ENCODE results near the gene CCL19.
A peak's percentile ranks its signal among the peaks of the same experiment; 100 is the strongest.
"Not testable (repeated sequence)": the region's sequence is repeated elsewhere in the genome, so short reads cannot be mapped to it uniquely, and the experiment has no call there.

Gene CCL19

GRCh38 chr9:34690983-34691935, at the start of gene CCL19:
Gene CCL19, minus strand, starts transcription at chr9:34691276. Its CDS starts 137 bp downstream, at chr9:34691139.
- no peak for DNase-seq

GRCh38 chr9:34740176-34740575, 49.1 kb upstream of the CCL19 start:
- not testable (repeated sequence) for DNase-seq

GRCh38 chr9:34737677-34738260, 46.7 kb upstream of the CCL19 start:
- DNase-seq = no peak

DNA sequence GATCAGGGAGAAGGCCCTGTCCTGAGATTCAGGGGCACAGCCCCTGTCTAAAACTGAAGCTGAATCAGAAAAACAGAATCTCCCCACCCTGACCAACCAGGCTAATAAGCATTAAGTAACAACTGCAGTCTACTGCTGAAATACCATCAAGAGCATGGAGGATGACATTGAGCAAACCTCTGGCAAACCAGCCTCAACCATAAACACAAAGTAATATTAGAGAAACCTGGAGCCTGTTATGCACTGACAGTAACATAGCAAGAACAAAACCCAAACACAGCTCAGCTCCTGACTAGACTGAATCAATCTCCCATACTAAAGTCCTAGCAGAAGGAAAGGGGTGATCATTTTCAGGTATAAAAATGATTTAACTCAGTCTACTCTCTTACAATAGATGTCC, 43.6 kb upstream of the CCL19 start:
- DNase-seq = no peak

DNA sequence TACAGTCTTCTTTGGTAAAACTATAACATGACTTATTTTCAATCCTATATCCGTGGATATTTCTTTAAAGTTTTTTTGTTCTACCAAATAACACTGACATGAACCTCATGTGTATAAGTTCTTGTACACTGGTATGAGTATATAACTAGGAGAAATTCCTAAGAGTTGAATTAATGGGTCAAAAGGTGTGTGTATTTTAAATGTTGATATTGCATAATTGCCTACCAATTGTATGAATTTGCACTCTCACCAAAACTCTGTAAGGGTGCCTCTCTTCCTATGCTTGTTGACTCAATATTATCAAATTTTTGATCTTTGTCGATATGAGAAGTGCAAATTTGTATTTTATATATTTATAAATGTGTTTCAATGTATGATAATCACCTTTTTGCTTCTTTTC, 41.8 kb upstream of the CCL19 start:
- DNase-seq = no peak

GRCh38 chr9:34732478-34732877, 41.4 kb upstream of the CCL19 start:
- DNase-seq = no peak

DNA sequence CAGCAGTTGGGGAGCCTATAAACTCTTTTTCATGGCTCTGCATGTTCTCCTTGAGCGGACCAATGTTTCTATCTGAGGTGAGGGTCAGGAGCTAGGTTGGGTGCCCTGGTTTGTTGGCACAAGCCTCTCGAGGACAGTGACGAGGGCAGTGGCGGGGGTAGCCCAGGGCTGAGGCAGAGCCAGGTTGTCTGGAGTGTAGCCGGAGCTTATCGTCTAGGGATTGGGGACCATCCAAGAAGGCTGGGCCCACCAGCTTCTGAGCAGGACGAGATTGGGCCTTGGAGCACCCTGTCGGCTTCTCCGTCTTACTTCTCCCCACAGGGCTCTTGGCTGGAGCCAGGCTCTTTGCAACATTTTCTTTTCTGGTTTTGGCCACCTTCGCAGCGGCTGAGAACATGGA, 32.1 kb upstream of the CCL19 start:
- DNase-seq = no peak

- DNase-seq = not testable (repeated sequence)
These were observed 28.6 kb upstream of the CCL19 start for GRCh38 chr9:34719769-34720025.

GRCh38 chr9:34719021-34719768, 28.1 kb upstream of the CCL19 start:
- no peak for DNase-seq

DNA sequence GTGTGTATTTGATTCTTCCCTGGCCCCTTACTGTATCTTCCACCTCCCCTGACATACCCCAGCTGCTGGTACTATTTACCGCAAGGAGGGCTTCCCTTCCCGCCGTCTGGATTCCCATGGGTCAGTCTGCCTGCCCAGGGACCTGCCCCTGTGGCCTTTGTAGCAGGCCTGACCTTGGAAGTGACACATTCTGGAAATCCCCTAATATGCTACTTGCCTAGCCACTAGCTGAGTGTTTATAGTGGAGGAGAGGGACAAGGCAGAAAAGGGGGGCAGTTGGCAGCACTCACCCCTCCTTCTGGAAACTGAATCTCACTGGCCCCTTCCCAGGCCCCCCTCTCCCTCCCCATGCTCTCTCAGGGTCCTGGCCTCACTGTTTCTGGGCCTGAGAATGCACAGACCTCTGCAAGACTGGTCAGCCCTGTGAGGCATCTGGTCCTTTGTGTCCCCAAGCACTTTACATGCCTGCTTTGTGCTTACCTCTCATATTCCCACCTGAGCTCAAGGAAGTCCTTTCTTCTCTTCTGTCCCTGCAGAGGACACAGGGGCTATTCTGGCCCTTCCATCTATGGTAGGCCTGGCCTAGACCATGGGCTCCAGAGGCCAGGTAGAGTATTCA, 27.0 kb upstream of the CCL19 start:
- no peak for DNase-seq

- DNase-seq = no peak
These were observed 25.6 kb upstream of the CCL19 start for GRCh38 chr9:34716711-34717110.

GRCh38 chr9:34715639-34716215, 24.7 kb upstream of the CCL19 start:
- no peak for DNase-seq

- no peak for DNase-seq
These were observed 22.9 kb upstream of the CCL19 start for GRCh38 chr9:34714007-34714406.

DNA sequence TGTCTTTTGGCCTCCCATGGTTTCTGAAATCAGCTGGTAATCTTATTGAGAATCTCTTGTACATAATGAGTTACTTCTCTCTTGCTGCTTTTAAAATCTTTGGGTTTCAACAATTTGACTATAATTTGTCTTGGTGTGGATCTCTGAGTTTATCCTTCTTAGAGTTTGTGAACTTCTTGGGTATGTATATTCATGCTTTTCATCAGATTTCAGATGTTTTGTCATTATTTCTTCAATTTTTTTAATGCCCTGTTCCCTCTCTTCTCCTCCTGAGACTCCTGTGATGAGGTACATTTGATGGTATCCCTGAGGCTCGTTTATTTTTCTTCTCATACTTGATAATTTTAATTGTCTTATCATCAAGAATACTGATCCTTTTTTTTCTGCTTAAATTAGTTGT, 21.1 kb upstream of the CCL19 start:
- DNase-seq = no peak

GRCh38 chr9:34710023-34710422, 18.9 kb upstream of the CCL19 start, which contains the start of gene CCL21:
Gene CCL21, minus strand, starts transcription at chr9:34710136. Its CDS starts 70 bp downstream, at chr9:34710066.
- no peak for DNase-seq

- no peak for DNase-seq
These were observed 18.3 kb upstream of the CCL19 start for GRCh38 chr9:34709196-34709978.

- peak; percentile 19 for DNase-seq
These were observed 16.1 kb upstream of the CCL19 start for GRCh38 chr9:34707130-34707529.

- DNase-seq = peak; percentile 71
These were observed 11.0 kb upstream of the CCL19 start for GRCh38 chr9:34701769-34702736.

DNA sequence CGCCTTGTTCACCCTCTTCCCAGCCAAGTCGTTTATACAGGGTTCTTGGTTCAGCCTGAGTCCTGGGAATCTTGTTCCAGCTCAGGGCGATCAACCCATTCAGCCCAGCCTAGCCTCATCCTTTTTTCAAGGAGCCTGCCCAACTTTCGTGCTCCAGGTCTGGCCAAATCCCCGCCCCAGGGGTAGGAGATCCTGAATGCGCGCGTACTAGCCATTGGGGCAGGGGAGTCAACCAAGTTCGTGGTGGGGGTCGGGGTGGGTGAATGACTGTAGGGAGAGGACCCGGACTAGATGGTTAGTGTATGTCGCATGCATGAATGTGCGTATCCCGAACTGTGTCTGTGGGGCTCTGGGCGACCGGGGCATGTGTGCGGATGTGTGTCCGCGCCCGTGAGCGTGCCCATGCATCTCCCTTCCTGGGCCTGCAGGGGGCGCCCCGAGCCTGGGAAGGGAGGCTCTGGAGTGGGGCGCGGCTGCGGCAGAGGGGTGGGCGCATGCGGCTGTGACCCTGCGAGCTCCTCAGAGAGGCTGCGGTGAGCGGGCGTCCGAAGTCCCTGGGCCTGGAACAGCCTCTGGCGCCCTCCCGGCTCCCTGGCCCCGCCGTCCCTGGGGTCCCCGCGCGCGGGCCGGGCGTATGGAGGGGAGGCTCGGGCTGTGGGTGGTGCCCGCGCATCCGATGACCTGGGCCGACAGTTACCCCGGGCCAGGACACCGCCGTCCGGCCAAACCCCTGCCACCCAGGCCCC, 10.1 kb upstream of the CCL19 start:
- DNase-seq = peak; percentile 50

- no peak for DNase-seq
These were observed 3.7 kb upstream of the CCL19 start for GRCh38 chr9:34694811-34695210.

Data from RPMI8226 (cell line).